NCI-H2196 treated with DMSO at 0.1 percent for 48 hours (cell line): ENCODE data around the gene NOTCH4.

Experiments used
- DNase-seq: peaks from one replicate; lab custom pipeline; 2025; ENCODE audit not compliant: unreplicated experiment; lab: John Stamatoyannopoulos, UW

The NOTCH4 gene

DNA sequence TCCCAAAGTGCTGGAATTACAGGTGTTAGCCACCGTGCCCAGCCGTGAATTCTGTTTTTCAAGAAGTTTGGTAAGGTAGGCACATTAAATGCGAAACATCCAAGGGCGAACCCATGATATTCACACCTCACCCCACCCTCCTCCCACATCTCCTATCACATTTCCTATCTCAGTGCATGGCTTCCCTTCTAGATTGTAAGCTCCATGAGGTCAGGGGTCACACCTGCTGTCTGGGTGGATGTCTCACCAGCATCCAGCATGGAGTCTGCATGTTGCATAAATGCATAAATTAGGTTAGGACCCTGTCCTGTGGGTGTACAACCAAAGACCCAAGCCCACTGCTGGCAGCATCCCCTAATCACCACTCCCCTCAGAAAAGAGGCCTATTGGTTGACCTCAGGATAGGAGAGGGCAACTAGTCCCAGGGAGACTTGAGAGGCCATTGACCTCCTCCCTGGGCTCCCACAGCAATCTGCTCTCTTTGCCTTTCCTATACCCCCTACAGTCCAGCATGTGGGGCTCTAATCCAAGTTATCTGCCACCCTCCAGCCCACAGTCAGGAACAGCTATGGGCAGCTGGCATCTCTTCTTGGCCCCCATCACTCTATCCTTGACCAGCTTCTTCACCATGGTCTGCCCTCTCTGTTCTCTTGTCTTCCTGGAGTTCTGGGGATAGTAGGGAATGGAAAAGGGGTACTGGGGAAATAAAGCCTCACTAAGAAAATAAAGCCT lies 76.3 kb downstream of the NOTCH4 start:
- no peak for DNase-seq

DNA sequence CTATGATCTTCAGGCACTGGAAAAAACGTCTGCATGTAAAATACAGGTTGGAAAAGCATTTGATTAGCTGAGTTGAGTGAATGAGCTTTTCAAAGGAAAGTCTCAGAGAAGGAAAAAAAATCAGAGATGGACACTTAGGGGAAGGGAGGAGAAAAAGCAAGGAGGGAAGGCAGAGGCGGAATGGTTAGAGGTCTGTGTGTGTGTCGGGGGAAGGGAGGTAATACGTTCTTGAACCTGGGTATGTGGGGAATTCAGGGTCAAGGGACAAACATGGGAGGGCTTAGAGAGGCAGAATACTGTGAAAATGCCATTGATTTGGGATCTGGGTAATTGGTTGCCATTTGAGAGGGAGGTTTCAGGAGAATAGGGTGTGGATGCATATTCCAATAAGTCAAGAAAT lies 77.2 kb downstream of the NOTCH4 start:
- no peak for DNase-seq

DNA sequence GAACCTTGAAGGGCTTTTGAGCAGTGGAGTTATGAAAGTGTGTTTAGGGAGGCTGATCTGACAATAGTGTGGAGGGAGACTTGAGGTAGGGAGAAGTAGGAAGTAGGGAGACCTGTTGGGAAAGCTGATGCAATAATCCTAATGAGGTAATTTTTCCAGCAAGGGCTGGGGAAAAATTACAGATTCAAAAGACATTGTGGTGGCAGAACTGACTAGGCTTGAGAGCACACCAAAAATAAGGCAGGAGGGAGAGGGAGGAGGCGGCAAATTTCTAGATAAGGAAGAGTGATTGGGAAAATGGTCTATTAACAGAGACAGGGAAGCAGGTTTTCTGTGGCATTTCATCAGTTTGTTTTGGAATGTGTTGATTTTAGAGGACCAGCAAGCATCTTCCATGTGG lies 77.6 kb downstream of the NOTCH4 start:
- DNase-seq: no peak
